Cardiac fibroblast (primary cell): Measurements from ENCODE around the gene OLAH.
A peak's percentile ranks its signal among the peaks of the same experiment; 100 is the strongest.

Source experiments
- DNase-seq, 2 donors: peaks; one replicate each; pipeline versions ENCODE4 v3.0.0 to v3.0.0-alpha.2; 2010; ENCODE audit warnings: low read depth in 2 of 2
- H3K4me3 ChIP-seq, 2 donors: replicated peaks in 1 of 2; 1 replicate in 1 of 2; 2 replicates in 1 of 2; pipeline ENCODE4 v1.5.1; 2011; ENCODE audit warnings: low read depth in 2 of 2, low read length in 2 of 2, mild to moderate bottlenecking in 2 of 2, moderate library complexity in 1 of 2
- TF ChIP-seq, protein P1 (sequence below): IDR thresholded peaks from one replicate; pipeline ENCODE4 v1.5.1; 2011; ENCODE audit warnings: low read depth, mild to moderate bottlenecking, low read length, inconsistent platforms

OLAH gene

DNA sequence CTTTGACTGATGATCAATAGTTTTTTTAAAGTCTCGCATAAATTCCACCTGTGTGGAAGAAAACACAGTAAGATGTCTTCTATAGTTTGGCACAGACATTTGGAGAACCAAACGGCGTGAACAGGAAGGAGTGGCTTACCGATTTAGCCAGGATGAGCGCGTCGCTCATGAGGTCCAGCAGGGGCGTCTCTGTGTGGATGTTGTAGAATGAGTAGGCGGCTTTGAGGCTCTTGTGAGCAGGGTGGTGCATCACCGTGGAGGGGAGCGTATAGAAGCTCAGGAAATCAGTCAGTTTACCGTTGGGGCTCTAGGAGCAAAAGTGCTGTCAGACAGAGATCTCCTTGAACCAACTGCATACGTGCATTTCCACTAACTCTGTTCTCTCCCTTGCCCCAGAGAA, 68.9 kb downstream of the OLAH start:
- TF ChIP-seq, protein P1, sequence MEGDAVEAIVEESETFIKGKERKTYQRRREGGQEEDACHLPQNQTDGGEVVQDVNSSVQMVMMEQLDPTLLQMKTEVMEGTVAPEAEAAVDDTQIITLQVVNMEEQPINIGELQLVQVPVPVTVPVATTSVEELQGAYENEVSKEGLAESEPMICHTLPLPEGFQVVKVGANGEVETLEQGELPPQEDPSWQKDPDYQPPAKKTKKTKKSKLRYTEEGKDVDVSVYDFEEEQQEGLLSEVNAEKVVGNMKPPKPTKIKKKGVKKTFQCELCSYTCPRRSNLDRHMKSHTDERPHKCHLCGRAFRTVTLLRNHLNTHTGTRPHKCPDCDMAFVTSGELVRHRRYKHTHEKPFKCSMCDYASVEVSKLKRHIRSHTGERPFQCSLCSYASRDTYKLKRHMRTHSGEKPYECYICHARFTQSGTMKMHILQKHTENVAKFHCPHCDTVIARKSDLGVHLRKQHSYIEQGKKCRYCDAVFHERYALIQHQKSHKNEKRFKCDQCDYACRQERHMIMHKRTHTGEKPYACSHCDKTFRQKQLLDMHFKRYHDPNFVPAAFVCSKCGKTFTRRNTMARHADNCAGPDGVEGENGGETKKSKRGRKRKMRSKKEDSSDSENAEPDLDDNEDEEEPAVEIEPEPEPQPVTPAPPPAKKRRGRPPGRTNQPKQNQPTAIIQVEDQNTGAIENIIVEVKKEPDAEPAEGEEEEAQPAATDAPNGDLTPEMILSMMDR, result no peak
- DNase-seq, result no peak
- H3K4me3 ChIP-seq, result no peak overlapping the region

DNA sequence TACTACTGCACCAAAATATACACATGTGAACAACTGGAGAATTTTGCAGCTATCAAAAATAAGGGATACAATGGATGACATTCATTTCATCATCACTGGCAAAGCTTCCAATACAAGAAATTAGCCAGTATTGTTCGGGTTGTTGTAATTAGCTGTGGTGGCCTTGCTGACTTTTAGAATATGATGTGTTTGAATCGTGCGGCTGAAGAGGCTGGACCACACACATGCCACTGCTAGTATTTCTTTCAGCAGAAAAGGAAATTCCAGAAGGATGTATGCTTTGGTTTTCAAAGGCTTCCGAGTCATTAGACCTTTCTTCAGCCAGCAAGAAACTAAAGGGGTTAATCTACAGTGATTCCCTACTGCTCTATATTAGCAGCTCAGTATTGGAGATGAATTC, 70.0 kb downstream of the OLAH start:
- DNase-seq, result no peak
- TF ChIP-seq, protein P1, result no peak
- H3K4me3 ChIP-seq, result no peak overlapping the region

DNA sequence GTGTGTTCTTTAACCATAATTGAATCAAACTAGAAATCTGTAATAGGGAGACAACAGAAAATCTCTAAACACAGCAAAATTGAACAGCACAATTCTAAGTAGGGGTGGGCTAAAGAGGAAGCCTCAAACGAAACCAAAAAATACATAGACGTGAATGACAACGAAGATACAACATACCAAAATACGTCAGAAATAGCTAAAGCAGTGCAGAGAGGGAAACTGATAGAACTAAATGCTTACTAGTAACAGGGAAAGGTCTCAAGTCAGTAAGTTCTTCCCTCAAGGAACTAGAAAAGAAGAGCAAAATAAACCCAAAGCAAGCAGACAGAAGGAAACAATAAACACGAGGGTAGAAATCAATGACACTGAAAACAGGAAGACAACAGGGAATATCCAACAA, 72.5 kb downstream of the OLAH start:
- TF ChIP-seq, protein P1, result no peak
- no peak overlapping the region for H3K4me3 ChIP-seq
- DNase-seq, result no peak

DNA sequence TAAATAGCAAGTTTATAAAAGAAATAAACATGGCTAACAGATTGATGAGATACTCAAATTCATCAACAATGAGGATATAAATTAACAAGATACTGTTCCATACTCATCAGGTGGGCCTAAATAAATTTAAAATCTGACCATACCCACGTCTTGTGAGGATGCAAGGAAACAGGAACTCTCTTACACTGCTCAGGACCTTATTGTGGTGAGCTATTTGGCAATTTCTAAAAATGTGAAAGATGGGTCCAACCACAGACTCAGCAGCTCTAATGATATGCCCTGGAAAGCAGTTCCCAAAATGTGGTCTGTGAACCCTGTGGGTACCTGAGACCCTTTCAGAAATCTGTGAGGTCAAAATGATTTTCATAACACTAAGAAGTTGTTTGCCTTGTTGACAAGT, 74.9 kb downstream of the OLAH start:
- no peak overlapping the region for H3K4me3 ChIP-seq
- no peak for DNase-seq
- TF ChIP-seq, protein P1, result no peak

DNA sequence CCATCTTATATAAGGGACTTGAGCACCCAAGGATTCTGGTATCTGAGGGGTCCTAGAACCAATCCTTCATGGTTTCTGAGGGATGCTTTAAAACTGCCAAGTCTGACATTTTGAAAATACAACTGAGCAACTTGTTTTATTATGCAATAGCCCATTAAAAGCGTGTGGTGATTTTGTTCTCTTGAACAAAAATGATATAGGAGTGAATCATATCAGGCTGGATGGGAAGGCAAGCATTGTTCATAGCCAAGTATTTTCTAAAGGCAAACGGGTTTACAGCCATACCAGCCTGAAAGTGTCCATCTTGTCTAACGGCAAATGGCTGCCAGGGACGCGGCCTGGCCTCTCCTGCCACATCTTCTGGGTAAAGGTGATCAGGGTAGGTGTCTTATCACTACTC, 76.8 kb downstream of the OLAH start:
- peak; percentile 70 to 88 for DNase-seq
- TF ChIP-seq, protein P1, result no peak
- H3K4me3 ChIP-seq, result no peak overlapping the region

DNA sequence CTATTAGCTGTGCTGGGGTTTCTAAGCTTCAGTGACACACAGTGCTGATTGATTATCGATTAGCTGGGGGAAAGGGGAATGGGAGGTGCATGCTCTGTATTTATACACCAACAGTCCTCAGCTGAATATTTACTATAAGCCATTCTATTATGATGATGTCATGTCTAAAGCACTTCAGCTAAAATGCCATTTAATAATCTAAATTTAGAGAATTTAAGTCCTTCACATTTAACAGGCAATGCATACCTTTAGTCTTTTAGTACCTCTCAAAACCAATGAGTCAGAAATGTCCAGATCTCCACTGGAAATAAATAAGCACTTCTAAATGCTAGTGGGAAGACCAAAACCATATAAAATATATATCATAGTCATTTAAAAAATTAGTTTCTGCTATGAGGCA, 78.0 kb downstream of the OLAH start:
- TF ChIP-seq, protein P1, result no peak
- no peak overlapping the region for H3K4me3 ChIP-seq
- DNase-seq, result peak in 1 of 2 donors; percentile 31

DNA sequence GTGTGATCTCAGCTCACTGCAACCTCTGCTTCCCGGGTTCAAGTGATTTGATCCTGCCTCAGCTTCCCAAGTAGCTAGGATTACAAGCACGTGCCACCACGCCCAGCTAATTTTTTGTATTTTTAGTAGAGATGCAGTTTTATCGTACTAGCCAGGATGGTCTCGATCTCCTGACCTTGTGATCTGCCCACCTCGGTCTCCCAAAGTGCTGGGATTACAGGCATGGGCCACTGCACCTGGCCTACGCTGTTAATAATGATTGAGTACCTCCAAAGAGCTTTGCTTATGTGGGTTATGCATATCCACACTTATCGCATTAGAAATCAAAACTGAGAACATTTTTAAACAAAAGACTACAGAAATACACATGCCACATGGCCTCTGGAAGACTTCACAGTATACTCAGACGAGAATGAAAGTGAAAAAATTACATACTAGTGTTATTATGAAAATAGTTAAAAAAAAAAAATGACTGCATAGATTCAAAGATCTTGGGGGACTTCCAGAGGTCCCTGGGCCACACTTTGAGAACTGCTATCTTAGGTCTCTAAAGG, 78.8 kb downstream of the OLAH start:
- no peak overlapping the region for H3K4me3 ChIP-seq
- no peak for DNase-seq
- TF ChIP-seq, protein P1, result no peak
